ENCODE results near the gene ELL.

Gene ELL

DNA sequence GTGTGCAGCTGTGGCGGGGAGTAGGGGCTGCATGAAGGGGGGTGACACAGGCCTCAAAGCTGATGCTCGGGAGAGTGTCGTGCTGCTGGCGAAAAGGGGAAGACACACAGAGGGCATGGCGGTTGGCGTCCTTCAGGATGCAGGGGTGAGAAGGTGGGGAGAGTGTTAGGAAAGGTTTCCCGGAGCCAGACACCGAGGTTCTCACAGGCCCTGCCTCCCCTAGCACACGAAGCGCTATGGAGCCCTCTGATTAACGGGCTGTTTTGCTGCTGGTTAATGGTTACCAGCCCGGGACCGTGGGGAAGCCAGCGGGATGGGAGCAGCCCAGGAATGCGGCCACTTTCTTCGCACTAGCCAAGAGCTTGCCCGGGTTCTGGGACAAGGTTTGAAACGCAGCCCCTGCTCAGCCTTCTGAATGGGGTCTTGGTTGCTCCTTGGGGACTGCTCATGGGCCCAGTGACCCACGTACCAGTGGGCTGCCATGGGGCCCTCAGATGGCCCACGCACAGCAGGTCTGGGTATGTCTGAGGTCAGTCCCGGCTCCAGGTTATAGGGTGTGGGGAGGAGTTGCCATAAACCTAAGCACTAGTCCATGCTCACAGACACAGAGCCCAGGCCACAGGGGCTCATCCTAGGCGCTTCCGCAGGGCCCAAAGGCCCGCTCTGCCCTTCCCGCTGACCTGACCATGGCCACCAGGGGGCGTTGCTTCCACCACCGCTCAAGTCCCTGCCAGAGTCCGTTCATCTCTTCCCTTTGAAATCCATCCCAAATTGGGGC, 52.6 kb downstream of the ELL start:
- peak; percentile 84 for DNase-seq (ENCODE audit: low spot score)

DNA sequence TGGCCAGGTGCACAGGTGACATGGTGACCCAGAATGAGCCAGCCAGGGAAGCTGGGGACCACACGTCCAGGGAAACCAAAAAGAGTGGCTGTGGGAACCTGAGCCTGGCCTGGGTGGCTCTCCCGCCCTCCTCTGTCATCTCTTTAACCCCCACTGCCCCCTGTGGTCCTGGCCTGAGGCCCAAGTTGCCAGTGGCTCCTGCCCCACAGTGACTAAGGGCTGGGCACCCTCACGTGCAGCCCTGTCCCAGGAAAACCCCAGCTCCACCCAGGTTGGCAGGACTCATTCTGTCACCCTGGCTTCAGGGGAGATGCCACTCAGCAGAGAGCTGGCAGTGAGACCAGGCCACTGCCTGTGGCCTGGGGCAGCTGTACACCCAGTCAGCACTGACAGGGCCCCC, 53.4 kb downstream of the ELL start:
- no peak for DNase-seq (ENCODE audit: low spot score)

DNA sequence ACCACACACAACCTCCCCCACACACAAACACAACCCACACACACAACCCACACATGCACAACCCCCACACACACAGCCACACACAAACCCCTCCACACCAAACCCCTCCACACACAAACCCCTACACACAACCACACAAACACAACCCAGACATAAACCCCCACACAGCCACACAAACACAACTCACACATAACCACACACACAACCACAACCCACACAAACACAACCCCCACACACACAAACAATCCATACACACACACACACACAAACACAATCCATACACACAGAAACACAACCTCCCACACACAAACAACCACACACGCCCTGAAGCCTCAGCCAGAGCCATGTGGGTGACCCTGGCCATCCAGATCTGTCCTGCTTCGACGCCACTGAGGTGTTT, 53.9 kb downstream of the ELL start:
- DNase-seq (ENCODE audit: low spot score) = no peak

GRCh38 chr19:18466354-18466753, 55.5 kb downstream of the ELL start:
- DNase-seq (ENCODE audit: low spot score) = no peak

GRCh38 chr19:18465964-18466339, 55.9 kb downstream of the ELL start:
- no peak for DNase-seq (ENCODE audit: low spot score)

DNA sequence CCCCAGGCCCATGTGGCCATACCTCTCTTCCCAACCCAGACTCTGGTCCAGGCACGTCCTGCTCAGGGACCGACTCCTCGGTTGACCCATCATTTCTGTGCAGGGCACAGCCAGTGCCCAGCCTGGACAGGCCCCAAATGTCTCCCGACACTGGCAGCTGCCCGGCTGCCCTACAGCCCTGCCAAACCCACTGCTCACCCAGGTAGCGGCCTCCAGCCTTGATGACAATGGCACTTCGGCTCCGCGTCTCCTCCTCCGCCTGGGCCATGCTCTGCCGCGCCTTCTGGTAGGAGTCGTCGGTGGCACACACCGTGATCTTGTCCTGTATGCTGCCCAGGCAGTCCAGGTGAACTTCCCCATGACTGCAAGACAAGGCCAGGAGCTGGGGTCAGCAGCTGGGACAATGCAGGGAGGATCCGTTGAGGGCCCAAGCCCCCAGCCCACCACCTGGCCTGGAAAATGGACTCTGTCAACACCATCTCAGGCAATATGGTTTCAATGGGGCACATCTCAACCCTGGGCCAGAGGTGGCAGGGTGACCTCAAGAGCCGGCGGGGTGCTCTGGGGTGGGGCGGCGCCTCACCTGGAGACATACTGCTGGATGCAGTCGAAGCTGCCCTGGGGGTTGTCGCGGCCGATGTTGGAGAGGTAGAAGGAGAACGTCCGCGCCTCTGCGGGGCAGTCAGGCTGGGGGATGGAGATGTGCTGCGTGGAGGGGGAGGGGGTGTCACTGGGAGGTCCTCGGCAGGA, 56.5 kb downstream of the ELL start:
- no peak for DNase-seq (ENCODE audit: low spot score)

DNA sequence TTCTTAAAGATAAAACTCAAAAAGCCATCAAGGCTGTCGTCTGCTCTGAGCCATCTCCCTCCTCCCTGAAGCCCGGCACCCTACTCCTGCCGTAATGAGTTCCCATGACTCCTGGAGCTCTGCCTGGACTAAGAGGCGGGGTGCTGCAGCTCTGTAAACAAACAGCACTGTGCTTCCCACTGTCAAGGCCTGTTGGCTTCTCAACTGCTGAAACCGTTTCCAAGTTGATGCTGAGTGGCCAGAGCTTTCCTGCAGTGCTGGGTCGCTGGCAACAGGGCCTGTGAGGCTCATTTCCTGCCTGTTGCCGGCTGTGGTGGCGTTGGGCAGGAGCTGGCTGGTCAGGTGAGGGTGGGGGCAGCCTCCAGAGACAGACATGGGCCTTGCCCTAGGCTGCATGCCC, 57.2 kb downstream of the ELL start:
- DNase-seq (ENCODE audit: low spot score) = no peak

DNA sequence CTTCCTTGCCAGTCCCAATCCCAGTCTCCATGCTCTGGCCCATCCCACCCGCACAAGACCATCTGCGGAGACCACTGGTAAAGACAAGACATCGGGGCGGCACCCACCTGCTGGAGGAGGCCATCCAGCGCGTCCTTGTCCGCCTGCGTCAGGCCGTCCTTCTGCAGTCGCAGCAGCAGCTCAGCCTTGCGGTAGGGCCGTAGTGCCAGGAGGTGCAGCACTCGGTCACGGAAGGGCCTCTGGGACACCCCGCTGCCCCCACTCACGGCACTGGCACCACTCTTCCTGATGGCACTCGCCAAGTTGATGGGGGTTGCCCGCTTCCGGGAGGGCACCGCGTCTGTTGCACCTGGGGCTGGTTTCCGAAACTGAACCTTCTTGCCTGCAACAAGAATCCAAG, 60.4 kb downstream of the ELL start:
- DNase-seq (ENCODE audit: low spot score) = no peak

- DNase-seq (ENCODE audit: low spot score) = no peak
Measured at GRCh38 chr19:18460900-18461299, 61.0 kb downstream of the ELL start.

DNA sequence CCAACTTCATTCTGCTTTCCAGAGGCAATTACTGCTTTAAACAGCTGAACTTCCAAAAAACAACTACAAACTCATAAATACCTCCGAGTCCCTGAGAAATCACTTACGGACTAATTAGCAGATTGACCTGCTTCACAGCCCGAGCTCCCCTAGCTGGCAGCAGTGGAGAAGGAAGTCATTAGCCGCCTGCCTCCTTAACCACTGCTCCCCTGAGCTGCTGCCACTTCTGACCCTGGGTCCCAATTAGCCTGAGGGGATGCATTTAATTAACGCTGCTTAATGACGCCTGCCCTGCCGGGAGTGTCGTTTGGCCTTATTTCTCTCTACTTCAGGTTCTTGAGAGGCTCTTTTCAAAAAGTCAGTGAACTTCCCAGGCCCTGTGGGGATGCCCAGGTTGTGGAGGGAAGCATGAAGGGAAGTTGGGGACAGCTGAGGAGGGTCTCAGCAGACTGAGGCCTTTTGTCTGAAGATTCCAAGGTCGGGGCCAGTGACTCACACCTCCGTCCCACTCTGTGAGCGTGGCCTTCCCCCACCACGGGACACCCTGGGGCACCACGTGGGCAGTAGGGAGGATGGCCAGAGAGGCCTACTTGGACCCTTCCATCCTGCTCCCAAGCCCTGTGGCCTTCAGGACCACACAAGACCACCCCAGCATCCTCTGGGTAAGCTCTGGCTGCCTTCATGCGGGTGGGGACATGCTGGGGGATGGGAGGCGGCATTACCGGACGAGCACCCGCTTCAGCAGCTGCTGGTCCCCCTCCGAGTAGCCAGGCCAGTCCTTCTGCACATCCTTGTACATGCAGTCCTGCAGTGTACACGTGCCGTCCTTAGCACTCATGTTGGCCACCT, 64.2 kb downstream of the ELL start:
- no peak for DNase-seq (ENCODE audit: low spot score)

DNA sequence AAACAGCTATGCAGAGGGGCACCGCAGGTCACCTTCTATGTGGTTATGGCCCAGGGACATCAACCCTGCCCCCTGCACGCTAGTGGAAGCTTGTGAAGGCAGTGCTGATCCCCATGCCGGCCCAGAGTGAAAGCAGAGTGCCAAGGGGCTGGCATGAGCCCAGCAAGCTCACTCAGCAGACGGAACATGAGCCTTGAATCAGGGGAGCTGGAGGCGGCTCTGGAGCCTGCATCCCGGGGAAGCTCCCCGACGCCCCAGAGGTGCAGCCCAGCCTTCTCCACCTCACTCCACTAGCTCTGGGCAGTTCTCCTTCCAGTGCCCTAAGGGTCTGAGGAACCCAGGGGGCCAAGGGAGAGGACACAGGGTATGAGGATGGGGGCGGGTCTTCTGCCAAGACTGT, 64.9 kb downstream of the ELL start:
- DNase-seq (ENCODE audit: low spot score) = no peak

DNA sequence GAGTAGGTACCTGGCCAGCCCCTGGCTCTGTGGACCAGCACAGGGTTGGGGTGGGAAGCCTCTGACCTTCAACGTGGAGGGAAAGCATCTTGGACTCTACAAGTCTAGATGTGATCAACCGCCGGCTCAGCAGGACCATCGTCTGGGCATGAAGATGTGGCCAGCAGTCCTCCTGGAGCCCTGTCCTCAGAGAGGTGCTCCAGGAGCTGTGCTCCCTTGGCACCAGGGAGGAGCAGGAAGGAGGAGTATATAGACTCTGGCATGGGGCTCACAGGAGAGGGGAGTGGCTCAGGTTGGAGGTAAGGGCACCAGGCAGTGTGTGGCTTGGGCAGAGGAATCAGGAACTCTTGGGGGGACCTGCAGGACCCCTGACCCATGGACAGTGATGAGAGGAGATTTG, 65.6 kb downstream of the ELL start:
- no peak for DNase-seq (ENCODE audit: low spot score)

DNA sequence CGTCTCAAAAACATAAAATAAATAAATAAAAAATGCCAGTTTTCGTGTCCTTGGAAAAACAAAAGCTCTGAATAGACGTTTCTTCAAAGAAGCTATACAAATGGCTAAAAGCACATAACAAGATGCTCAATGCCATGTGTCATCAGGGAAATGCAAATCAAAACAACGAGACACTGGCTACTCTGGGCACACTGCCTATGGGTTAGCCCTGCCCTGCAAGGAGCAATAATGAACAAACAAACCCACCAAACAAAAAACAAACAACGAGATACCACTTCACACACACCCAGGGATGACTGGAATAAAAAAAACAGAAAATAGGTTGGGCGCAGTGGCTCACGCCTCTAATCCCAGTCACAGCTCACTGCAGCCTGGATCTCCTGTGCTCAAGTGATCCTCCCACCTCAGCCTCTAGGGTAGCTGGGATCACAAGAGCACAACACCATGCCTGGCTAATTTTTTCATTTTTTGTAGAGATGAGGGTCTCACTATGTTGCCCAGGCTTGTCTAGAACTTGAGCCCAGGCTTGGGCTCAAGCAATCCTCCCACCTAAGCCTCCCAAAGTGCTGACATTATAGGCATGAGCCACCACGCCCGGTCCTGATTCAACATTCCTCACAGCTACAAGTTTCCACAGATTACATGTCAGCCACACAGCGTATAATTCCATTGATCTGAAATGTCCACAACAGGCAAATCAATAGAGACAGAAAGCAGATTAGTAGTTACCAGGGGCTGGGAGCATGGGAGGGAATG, 68.4 kb downstream of the ELL start:
- DNase-seq (ENCODE audit: low spot score) = no peak

DNA sequence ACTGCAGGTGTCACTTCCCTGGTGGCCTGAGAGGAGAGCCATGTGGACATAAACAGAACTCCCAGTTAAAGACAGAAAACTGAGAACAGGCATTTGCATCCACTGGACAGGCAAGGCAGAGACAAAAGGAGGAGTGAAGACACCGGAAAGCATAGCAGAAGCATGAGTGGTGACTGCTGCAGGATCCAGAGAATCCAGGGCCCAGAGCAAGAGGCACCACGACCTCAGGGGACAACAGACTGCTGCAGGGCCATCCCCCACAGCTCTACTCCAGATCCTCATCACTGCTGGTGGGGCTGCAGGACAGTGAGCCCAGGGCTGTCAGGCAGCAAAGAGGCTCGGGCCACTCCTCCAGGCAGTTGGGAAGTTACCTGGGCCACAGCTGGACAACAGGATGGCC, 69.5 kb downstream of the ELL start:
- no peak for DNase-seq (ENCODE audit: low spot score)

GRCh38 chr19:18450931-18451836, 70.7 kb downstream of the ELL start:
- DNase-seq (ENCODE audit: low spot score) = peak; percentile 92

DNA sequence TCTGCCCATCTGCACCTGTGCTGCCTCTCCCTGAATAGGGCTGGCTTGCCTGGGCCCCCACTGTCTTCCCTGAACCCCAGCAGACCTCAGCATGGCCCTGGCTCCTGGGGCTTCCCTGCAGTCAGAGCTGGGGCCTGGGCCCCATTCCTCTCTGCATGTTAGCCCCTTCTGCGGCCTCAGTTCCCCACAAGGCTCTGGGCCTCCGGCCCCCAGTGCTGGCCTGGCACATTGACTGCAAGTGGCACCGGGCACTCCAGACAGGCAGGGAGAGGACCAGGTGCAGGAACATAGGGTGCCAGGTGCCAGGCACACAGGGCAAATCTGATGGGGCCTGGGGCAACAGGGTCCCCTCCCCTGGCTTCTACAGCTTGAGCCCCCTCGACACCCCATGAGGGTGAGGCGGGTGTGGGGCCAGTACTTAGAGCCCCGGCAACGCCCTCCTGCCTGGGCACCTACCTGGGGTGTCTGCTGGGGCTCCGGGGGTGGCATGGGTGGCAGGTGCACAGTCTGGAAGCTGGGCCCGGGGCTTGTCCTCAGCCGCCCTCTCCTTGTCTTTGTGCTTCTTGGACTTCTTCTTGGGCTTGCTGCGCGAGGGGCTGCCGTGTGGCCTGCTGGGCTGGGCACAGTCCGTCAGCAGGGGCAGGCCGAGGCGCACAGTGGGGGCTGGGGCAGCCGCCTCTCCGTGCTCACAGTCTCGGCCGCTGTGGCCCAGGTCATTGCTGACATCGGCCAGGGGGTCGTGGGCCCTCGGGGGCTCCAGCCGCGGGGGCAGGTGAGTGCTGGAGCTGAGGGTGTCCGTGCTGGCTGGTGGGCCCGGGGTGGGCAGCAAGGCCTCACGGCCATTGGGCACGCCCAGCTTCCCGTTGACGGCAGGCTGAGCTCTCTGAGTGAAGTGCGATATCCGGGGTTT, 71.6 kb downstream of the ELL start:
- DNase-seq (ENCODE audit: low spot score) = no peak

GRCh38 chr19:18449552-18449951, 72.3 kb downstream of the ELL start:
- DNase-seq (ENCODE audit: low spot score) = no peak

DNA sequence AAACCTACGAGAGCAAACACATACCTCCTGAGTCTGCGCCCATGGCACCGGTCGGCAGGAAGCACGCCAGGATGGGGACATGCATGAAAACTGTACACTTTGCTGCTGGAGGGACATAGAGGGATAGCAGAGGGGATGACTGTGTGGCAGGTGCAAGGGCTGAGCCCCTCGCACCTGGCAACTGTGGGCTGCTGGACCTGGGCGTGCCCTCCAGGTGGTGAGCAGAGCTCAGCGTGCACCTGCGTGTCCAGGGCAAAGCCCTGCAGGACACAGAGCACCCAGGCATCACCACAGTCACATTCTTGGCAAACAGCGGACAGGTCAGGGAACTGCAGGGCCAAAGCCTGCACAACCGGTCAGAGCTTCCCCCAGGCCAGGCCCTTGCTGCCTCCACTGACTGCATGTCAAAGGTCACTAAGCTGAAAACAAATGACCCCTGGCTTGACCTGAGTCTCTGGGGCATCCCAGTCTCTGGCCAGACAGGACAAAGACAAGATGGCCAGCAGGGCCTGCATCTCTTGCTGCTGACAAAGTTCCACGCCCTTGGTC, 75.0 kb downstream of the ELL start:
- DNase-seq (ENCODE audit: low spot score) = no peak

- DNase-seq (ENCODE audit: low spot score) = no peak
Measured at GRCh38 chr19:18446145-18446810, 75.6 kb downstream of the ELL start.
